ENCODE results near the gene ZDHHC7.
"Not testable (repeated sequence)": the region's sequence is repeated elsewhere in the genome, so short reads cannot be mapped to it uniquely, and the experiment has no call there.

Gene ZDHHC7

DNA sequence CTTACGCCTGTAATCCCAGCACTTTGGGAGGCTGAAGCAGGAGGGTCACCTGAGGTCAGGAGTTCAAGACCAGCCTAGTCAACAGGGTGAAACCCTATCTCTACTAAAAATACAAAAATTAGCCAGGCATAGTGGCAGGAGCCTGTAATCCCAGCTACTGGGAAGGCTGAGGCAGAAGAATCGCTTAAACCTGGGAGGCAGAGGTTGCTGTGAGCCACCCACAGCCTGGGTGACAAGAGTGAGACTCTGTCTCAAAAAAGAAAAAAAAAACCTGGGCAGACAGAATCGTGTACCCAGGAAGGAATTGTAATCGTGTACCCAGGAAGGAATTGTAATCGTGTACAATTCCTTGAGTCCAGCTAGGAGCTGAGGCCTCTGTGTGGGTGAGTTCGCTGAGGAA lies 72.7 kb downstream of the ZDHHC7 start:
- DNase-seq (ENCODE audit: low read depth) = not testable (repeated sequence)

DNA sequence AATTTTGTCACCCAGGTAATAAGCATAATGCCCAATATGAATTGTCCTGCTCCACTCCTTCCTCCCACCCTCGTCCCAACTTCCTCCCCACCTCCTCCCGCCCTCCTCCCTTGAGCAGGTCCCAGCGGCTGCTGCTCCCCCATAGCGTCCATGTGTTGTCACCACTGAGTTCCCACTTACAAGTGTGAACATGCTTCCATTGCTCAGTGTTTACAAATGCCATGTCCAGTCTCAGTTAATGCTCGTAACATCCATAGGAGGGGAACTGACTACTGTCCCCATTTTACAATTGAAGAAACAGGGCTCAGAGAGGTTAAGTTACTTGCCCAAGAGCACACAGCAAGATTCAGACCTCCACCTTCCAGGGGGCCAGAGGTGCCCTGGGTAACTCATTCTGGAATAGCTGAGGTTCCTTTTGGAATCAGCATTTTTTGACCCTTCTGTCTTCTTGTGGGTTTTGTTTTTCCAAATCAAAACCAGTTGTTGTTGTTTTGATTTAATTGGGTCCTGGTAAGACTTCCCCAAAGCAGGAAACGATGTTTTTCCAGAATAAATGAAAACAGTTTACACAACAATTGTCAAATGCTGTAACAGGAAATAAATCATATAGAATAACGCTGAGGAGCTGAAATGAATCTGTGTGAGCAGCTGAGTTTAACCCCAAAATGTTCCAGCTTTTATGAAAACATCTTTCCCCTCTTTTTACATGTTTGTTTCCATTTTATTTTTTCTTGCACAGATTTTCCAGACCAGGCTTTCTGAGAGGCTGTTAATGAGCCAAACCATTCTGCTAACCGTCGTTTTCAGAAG lies 73.9 kb downstream of the ZDHHC7 start:
- no peak for DNase-seq (ENCODE audit: low read depth)

GRCh38 chr16:84933774-84934631 lies 77.3 kb downstream of the ZDHHC7 start:
- no peak for DNase-seq (ENCODE audit: low read depth)

GRCh38 chr16:84932681-84933080 lies 78.7 kb downstream of the ZDHHC7 start:
- no peak for DNase-seq (ENCODE audit: low read depth)

GRCh38 chr16:84931506-84931905 lies 79.8 kb downstream of the ZDHHC7 start:
- no peak for DNase-seq (ENCODE audit: low read depth)

GRCh38 chr16:84931107-84931494 lies 80.2 kb downstream of the ZDHHC7 start:
- DNase-seq (ENCODE audit: low read depth) = no peak

DNA sequence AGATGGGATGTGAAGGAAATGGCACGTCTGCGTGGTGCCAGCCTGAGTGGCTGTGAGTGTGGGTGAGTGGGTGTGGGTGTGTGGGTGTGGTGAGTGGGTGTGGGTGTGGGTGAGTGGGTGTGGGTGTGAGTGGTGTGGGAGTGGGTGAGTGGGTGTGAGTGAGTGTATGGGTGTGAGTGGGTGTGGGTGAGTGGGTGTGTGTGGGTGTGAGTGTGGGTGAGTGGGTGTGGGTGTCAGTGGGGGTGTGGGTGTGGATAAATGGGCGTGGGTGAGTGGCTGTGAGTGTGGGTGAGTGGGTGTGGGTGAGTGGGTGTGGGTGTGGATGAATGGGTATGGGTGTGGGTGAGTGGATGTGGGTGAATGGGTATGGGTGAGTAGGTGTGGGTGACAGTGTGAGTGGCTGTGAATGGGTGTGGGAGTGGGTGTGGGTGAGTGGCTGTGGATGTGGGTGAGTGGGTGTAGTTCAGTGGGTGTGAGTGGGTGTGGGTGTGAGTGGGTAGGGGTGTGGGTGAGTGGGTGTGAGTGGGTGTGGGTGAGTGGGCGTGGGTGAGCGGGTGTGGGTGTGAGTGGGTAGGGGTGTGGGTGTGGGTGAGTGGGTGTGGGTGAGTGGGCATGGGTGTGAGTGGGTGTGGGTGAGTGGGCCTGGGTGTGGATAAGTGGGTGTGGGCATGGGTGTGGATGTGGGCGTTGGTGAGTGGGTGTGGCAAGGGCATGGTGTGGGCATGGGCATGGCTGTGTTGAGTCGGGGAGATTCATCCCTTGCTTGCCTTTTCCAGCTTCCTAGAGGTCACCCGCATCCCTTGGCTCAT lies 80.8 kb downstream of the ZDHHC7 start:
- DNase-seq (ENCODE audit: low read depth) = no peak

GRCh38 chr16:84929421-84930297 lies 81.7 kb downstream of the ZDHHC7 start:
- DNase-seq (ENCODE audit: low read depth) = no peak

DNA sequence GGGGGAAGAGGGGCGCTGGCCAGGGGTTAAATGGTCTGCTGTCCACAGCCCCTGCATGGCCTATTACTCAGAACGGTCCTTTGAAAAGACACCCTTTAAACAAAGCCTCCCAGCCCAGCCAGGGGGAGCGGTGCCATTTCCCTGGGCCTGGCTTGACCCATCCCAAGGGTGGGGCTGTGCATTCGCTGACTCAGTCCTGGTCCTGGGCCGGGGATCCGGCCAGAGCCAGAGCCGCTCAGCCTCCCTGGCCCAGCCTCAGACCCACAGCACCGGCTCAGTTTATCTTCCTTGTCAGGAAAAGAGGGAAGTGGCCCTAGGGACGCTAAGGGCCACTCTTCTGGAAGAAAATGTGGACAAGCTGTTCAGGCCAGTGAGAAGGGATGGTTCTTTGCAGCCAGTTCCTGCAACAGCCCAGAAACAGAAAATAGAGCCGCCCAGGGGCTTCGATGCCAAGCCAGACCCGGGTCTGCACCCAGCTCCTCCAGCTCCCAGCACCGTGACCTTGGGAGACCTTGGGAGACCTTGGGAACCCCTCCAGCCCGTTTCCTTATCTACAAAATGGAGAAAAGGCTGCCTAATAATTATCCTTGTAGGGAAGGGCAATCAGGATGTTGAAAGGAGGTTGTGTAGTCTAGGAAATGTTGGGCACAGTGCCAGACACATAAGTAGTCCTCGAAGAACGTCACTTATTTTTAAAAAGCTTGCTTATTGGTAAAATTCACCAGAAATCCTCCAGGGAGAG lies 82.5 kb downstream of the ZDHHC7 start:
- DNase-seq (ENCODE audit: low read depth) = no peak

DNA sequence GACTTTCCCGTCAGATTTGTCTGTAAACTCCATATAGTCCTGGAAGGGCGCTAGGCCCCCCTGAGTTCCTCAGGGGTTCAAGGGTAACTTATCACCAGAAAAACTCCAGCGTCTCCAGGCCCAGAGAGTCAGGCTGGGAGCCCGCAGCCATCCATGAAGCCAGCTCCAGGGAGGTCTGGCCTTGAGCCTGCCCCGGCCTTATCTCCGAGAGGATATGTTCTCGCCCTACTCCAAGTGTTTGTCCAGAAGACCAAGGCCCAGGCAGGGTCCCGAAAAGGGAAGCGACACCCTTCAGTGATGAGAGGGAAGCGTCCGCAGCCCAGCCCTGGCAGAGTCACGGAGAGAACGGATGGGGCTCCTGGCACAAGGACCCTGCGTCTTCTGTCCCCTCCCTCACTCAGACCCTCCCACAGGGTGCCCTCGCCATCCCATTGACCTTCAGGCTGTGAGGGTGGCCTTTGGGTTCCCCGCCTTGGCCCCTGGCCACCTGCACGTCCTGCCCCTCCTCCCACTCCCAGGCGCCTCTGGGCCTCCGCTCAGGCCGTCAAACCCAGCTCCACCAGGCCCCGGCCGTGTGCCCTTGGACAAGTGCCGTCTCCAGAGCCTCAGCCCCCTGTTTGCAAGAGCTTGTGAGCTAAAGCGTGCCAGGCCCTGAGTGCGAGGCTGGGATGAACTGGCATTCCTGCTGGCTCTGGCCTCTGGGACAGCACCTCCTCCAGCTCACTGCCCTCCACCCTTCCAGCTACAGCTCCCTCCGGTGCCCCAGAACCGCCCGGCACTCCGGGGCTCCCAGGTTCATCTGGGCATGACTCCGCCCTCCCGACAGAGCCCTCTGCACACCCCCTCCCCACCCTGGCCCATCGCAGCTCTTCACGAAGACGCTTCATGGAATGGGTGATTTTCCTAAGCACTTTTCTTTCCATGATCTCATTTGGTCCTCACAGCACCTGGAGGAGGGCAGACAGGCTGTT lies 83.4 kb downstream of the ZDHHC7 start:
- DNase-seq (ENCODE audit: low read depth) = no peak

GRCh38 chr16:84926462-84926861 lies 84.9 kb downstream of the ZDHHC7 start:
- no peak for DNase-seq (ENCODE audit: low read depth)

- no peak for DNase-seq (ENCODE audit: low read depth)
Observed at GRCh38 chr16:84925773-84926372, 85.5 kb downstream of the ZDHHC7 start.

DNA sequence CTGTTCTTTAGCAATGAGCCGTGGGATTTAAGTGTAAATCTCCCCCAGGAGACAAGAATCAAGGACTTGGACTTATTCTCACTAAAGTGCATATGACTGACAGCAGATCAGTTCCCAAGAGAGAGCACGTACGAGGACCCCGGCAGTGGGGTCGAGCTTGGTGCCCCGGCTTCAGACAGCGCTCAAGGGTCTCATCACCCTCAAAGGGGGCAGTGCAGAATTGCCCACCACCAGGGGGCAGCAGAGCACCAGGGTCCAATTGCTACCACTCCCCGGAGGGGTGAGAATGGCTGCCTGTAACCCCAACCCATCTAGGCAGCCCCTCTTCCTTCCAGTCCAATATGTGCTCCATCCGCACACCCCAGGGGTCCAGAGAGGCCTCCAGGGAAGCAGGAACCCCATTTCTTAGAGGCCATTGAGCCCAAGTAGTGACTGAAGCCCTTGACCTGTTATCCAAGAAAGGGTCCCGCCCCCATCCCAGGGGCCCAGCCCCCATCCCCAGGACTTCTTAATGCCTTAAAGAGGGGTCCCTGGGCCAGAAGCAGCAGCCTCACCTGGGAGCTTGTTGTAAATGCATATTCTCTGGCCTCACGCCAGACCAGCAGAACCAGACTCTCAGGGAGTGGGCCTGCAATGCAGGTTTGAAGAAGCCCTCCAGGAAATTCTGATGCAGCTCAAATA lies 86.1 kb downstream of the ZDHHC7 start:
- no peak for DNase-seq (ENCODE audit: low read depth)

DNA sequence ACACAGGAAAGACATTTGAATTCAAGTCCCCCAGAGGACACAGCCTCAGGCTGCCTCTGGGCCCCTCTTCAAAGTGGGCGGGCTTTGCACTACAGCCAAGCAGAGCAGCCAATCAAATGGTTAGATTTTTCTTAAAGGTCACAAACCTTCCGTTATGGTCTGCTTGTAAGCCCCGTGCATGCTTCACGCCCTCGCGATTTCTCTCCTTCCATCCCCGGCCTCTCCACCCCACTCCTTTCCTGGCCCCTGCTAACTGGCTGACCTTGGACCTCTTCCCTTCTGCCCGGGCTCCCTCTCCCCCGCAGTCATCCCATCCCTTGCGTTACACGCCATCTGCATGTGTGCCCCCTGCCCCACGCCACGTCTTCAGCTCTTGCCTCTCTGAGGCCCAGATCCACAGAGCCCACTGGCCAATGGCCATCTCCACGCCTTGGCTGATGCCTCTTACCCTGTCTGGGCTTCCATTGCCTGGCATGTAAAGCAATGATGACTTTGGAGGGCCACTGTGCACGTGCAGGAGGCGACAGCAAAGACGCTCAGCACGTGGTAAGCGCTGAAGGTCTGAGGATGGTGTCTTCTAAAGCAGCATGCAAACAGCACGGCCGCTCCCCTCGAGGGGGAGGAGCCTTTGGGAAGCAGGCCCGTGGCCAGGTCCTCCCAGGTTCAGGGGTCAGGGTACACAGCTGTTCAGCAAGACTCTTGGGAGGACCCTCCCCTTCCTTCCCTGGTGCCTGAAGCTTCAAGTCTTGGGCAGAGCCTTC lies 86.8 kb downstream of the ZDHHC7 start:
- no peak for DNase-seq (ENCODE audit: low read depth)
